Tibial artery (tissue), 4 donors: Measurements from ENCODE around the gene KCP.

Source experiments
- DNase-seq, 2 donors: peaks; one replicate each; pipeline ENCODE4 v3.0.0-alpha.2; 2019
- H3K27ac ChIP-seq, 2 donors: fragments of 200-600 bp; sonication (generic) in 1 of 2; 1 replicate in 1 of 2; 2 replicates in 1 of 2; pipeline ENCODE4 v1.5.1; 2018 to 2019; ENCODE audit warnings: mild to moderate bottlenecking in 1 of 2
- H3K27me3 ChIP-seq, 2 donors: fragments of 200-600 bp; sonication (generic) in 1 of 2; one replicate each; pipeline versions ENCODE4 v1.5.1 to v1.6.0; 2016 to 2019
- H3K36me3 ChIP-seq, 3 donors: fragments of 200-600 bp; sonication (generic) in 2 of 3; one replicate each; pipeline ENCODE4 v1.5.1; 2016 to 2019; ENCODE audit warnings: mild to moderate bottlenecking in 2 of 3
- H3K4me1 ChIP-seq, 4 donors: fragments of 200-600 bp; sonication (generic) in 2 of 4; 1 replicate in 3 of 4; 2 replicates in 1 of 4; pipeline ENCODE4 v1.5.1; 2016 to 2019
- H3K4me3 ChIP-seq, 2 donors: fragments of 200-600 bp; sonication (generic) in 1 of 2; 1 replicate in 1 of 2; 2 replicates in 1 of 2; pipeline ENCODE4 v1.5.1; 2018 to 2019; ENCODE audit warnings: mild to moderate bottlenecking in 2 of 2
- H3K9me3 ChIP-seq, 3 donors: fragments of 200-600 bp; sonication (generic) in 1 of 3; one replicate each; pipeline ENCODE4 v1.5.1; 2016 to 2019
- intact Hi-C: fragments of 100-400 bp; cut with DNase I; formaldehyde crosslinking; loops from one replicate; pipeline ENCODE4 v1.15.0; 2023; ENCODE audit warnings: low total_unique reads
- TF ChIP-seq, protein P1 (sequence below), 2 experiments: fragments of 200-600 bp in 1 of 2; fragments of 450-650 bp in 1 of 2; IDR thresholded peaks; one replicate each; pipeline ENCODE4 v1.5.1; 2017 to 2019; ENCODE audit warnings: antibody characterized with exemption in 2 of 2, mild to moderate bottlenecking in 1 of 2, moderate library complexity in 1 of 2

KCP gene

DNA sequence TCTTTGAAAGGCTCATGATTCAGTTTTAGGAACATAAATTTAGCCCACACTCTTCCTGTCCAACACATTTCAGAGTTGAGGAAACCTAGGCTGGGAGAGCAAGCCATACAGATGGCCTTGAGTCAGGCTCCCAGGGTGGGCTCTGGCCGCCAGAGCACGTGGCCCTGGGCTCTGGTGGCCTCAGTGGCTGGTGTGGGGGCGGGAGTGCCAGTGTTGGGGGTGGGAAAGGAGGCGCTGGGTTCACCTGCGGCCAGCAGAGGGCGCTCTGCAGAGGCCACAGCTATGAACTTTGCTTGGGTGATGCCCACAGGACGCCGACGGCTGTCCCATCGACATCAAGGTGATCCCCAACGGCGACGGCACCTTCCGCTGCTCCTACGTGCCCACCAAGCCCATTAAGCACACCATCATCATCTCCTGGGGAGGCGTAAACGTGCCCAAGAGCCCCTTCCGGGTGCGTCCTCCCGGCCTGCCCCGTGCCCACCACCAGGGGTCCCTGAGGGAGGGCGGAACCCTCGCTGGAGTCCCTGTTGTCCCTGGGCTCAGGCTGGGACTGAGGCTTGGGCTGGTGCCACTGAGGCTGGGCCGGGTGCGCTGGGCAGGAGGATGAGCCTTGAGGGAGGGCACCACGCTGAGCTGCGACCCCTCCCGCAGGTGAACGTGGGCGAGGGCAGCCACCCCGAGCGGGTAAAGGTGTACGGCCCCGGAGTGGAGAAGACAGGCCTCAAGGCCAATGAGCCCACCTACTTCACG lies 68.4 kb downstream of the KCP start:
- no peak for DNase-seq
- H3K27ac ChIP-seq: peak overlapping the region in 1 of 2 donors; percentile 47
- peaks cover 38 to 94% (median 94%) of the 10 kb centered on the region in 3 donors for H3K36me3 ChIP-seq

DNA sequence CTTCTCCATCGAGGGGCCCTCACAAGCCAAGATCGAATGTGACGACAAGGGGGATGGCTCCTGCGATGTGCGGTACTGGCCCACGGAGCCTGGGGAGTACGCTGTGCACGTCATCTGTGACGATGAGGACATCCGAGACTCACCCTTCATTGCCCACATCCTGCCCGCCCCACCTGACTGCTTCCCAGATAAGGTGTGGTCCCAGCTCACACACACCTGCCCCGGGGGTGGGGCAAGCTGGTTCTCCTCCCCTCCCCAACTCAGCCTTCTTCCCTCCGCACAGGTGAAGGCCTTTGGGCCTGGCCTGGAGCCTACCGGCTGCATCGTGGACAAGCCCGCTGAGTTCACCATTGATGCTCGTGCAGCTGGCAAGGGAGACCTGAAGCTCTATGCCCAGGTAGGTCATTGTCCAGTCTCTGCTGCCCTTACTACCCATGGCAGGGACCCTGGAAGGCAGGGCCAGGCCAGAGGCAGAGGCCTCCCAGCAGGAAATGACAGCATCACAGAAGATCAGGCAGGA lies 69.3 kb downstream of the KCP start:
- Histone ChIP-seq H3K36me3 (peaks cover 38 to 91% (median 90%) of the 10 kb centered on the region in 3 donors), H3K27me3 (no peaks in the 10 kb centered on the region), H3K4me3 (no peak overlapping the region), H3K27ac (peak overlapping the region in 1 of 2 donors; percentile 47), H3K4me1 (peaks cover 0 to 5% (median 5%) of the 10 kb centered on the region in 4 donors), H3K9me3 (no peaks in the 10 kb centered on the region)
- DNase-seq: no peak
- TF ChIP-seq, protein P1, sequence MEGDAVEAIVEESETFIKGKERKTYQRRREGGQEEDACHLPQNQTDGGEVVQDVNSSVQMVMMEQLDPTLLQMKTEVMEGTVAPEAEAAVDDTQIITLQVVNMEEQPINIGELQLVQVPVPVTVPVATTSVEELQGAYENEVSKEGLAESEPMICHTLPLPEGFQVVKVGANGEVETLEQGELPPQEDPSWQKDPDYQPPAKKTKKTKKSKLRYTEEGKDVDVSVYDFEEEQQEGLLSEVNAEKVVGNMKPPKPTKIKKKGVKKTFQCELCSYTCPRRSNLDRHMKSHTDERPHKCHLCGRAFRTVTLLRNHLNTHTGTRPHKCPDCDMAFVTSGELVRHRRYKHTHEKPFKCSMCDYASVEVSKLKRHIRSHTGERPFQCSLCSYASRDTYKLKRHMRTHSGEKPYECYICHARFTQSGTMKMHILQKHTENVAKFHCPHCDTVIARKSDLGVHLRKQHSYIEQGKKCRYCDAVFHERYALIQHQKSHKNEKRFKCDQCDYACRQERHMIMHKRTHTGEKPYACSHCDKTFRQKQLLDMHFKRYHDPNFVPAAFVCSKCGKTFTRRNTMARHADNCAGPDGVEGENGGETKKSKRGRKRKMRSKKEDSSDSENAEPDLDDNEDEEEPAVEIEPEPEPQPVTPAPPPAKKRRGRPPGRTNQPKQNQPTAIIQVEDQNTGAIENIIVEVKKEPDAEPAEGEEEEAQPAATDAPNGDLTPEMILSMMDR (IDR thresholded peaks at IDR 0.05): no peak
- intact Hi-C loops: no loop called here

More for the DNA sequence above, 68.4 kb downstream of the KCP start:
- no peaks in the 10 kb centered on the region for H3K27me3 ChIP-seq
- TF ChIP-seq, protein P1 (IDR thresholded peaks at IDR 0.05): peak; percentile 39 to 74
- no peak overlapping the region for H3K4me3 ChIP-seq
- intact Hi-C loops: no loop called here
- no peaks in the 10 kb centered on the region for H3K9me3 ChIP-seq
- peaks cover 0 to 4% (median 0%) of the 10 kb centered on the region in 4 donors for H3K4me1 ChIP-seq

DNA sequence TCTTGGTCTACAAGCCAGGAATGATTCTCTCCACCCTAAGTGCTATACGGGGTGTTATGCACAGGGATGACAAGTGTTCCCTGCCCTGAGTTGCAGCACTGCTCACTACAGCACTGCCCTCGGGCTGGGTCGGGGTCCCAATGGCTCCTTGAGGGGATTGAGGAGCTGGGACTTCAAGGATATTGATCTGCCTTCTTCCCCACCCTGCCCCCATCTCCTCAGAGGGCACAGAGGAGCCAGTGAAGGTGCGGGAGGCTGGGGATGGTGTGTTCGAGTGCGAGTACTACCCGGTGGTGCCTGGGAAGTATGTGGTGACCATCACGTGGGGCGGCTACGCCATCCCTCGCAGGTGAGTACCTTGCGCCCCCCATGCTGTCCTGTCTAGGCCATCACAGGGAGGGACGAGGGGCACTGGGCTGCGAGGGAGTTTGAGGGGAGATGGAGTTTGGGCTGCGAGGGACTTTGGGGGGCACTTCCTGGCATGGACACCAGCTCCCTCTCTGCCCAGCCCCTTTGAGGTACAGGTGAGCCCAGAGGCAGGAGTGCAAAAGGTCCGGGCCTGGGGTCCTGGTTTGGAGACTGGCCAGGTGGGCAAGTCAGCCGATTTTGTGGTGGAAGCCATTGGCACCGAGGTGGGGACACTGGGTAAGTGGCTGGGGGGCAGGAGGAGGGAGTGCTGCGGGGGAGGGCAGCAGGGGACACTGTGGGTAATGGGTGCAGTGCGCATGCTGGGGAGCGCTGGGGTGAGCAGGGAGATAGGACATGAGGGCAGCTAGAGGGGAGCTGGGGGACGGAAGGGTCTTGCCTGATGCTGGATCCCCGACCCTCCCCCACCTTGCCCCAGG lies 70.0 kb downstream of the KCP start:
- TF ChIP-seq, protein P1 (IDR thresholded peaks at IDR 0.05): no peak
- Histone ChIP-seq H3K27ac (no peak overlapping the region), H3K36me3 (peaks cover 38 to 85% (median 84%) of the 10 kb centered on the region in 3 donors), H3K9me3 (no peaks in the 10 kb centered on the region), H3K27me3 (no peaks in the 10 kb centered on the region), H3K4me3 (no peak overlapping the region), H3K4me1 (peaks cover 0 to 12% (median 10%) of the 10 kb centered on the region in 4 donors)
- no peak for DNase-seq
- intact Hi-C loops: no loop called here

DNA sequence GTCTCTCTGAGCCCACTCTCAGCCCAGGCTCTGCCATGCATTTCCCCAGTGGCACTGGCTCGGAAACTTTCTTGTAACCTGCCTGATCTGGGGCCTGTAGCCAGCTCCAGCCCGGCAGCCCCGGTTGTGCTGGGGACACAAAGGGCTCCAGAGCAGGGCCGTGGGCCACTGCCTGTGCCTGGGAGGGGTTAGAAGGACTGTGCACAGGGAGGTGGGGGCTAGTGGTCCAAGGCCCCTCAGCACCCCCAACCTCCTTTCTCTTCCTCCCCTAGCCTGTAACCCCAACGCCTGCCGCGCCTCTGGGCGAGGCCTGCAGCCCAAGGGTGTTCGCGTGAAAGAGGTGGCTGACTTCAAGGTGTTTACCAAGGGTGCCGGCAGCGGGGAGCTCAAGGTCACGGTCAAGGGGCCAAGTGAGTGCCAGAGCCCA lies 70.7 kb downstream of the KCP start:
- Histone ChIP-seq H3K4me3 (no peak overlapping the region), H3K27ac (no peak overlapping the region), H3K27me3 (no peaks in the 10 kb centered on the region), H3K9me3 (no peaks in the 10 kb centered on the region), H3K36me3 (peaks cover 34 to 77% (median 76%) of the 10 kb centered on the region in 3 donors), H3K4me1 (peaks cover 0 to 19% (median 11%) of the 10 kb centered on the region in 4 donors)
- DNase-seq: no peak
- TF ChIP-seq, protein P1 (IDR thresholded peaks at IDR 0.05): no peak
- intact Hi-C loops: no loop called here

DNA sequence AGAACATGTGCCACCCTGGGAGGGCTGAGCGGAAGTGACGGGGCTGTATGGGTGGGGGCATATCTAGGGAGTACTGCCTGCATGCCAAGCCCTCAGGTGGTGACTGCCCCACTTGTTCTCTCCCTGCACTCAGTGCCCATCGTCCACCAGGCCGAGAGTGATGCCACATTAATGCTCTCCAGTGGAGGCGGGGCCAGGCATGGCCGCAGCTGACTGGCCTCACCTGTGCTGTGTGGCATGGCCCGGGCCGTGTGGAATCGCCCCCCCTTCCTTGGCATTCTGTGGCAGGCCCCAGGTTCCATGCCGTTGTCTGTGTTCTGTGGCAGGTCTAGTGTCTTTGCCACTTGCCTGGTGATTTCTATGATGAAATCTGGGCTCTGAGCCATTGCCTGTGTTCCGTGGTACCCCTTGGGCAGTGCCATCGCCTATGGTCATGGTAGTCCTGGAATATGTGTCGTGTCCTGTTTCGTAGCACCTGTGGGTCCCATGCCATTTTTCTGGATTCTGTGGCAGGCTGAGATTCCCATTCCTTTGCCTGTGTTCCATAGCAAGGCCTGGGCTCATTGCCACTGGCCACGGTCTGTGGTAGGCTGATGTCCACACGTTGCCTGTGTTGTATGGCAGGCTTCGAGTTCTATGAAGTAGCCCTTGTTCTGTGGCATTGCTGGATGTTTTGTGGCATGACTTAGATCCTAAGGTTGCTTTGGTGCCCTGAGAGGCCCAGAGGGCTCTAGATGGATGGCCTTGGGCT lies 71.4 kb downstream of the KCP start:
- peaks cover 0 to 20% (median 12%) of the 10 kb centered on the region in 4 donors for H3K4me1 ChIP-seq
- TF ChIP-seq, protein P1 (IDR thresholded peaks at IDR 0.05): no peak
- H3K27ac ChIP-seq: no peak overlapping the region
- H3K4me3 ChIP-seq: no peak overlapping the region
- H3K9me3 ChIP-seq: no peaks in the 10 kb centered on the region
- no peak for DNase-seq
- no peaks in the 10 kb centered on the region for H3K27me3 ChIP-seq
- intact Hi-C loops: no loop called here
- peaks cover 30 to 72% (median 70%) of the 10 kb centered on the region in 3 donors for H3K36me3 ChIP-seq
